Suprapubic skin (tissue), 4 donors: Measurements from ENCODE around the gene CYFIP1.
A peak's percentile ranks its signal among the peaks of the same experiment; 100 is the strongest.

ENCODE experiments used
- CTCF ChIP-seq, 2 donors: fragments of 200-600 bp in 1 of 2; fragments of 450-650 bp in 1 of 2; sonication (generic) in 1 of 2; IDR thresholded peaks; one replicate each; pipeline ENCODE4 v1.5.1; 2016 to 2019; ENCODE audit warnings: antibody characterized with exemption in 2 of 2, mild to moderate bottlenecking in 1 of 2, moderate library complexity in 1 of 2
- POLR2A ChIP-seq, 2 donors: fragments of 450-650 bp; IDR thresholded peaks; one replicate each; pipeline ENCODE4 v1.6.1; 2017; ENCODE audit warnings: antibody characterized with exemption in 2 of 2, mild to moderate bottlenecking in 2 of 2, moderate library complexity in 2 of 2
- POLR2AphosphoS5 ChIP-seq, 3 donors: sonication (generic); formaldehyde crosslinking; IDR thresholded peaks; one replicate each; pipeline ENCODE4 v1.6.1; 2017; ENCODE audit warnings: antibody characterized with exemption in 3 of 3

- TF ChIP-seq CTCF (IDR thresholded peaks at IDR 0.05) (no peak), POLR2A (IDR thresholded peaks at IDR 0.05) (no peak), POLR2AphosphoS5 (IDR thresholded peaks at IDR 0.05) (peak in 1 of 3 donors; percentile 42)
These were observed at the start of gene CYFIP1 for GRCh38 chr15:22980189-22981050.
